Esophagus (tissue), 2 donors: Measurements from ENCODE around the gene LTB4R. TPM values are rescaled to one million over a fixed set of nuclear protein-coding genes. Genes with fewer than 3 reads are reported as not detected.

Experiments
- H3K27ac ChIP-seq, 2 donors: one replicate each; pipeline ENCODE4 v1.5.1; 2013; ENCODE audit warnings: low read depth in 2 of 2, mild to moderate bottlenecking in 2 of 2, inconsistent platforms in 1 of 2, low read length in 1 of 2, moderate library complexity in 1 of 2
- H3K27me3 ChIP-seq, 2 donors: one replicate each; pipeline ENCODE4 v1.6.1; 2013; ENCODE audit warnings: low read length in 2 of 2, control low read depth in 1 of 2, mild to moderate bottlenecking in 1 of 2; ENCODE audit not compliant: insufficient read depth in 2 of 2, control insufficient read depth in 1 of 2
- H3K36me3 ChIP-seq, 2 donors: one replicate each; pipeline ENCODE4 v1.6.1; 2013; ENCODE audit warnings: low read length in 1 of 2; ENCODE audit not compliant: control insufficient read depth in 2 of 2, insufficient read depth in 2 of 2
- H3K4me1 ChIP-seq, 2 donors: one replicate each; pipeline ENCODE4 v1.6.1; 2013; ENCODE audit warnings: low read length in 1 of 2; ENCODE audit not compliant: control insufficient read depth in 2 of 2, insufficient read depth in 2 of 2
- H3K4me3 ChIP-seq, 2 donors: one replicate each; pipeline ENCODE4 v1.5.1; 2013; ENCODE audit warnings: low read length in 2 of 2, mild to moderate bottlenecking in 2 of 2, low read depth in 1 of 2, moderate library complexity in 1 of 2
- H3K9me3 ChIP-seq, 2 donors: one replicate each; pipeline ENCODE4 v1.6.1; 2013; ENCODE audit warnings: mild to moderate bottlenecking in 2 of 2, low read depth in 1 of 2, low read length in 1 of 2, moderate library complexity in 1 of 2; ENCODE audit not compliant: control insufficient read depth in 2 of 2, insufficient read depth in 1 of 2
- WGBS, 2 donors: extraction: QIAGEN DNeasy Blood & Tissue Kit; methylation state at CpG; one replicate each; pipeline ENCODE4 v1.1.7; 2013; 5-methylcytosine and 5-hydroxymethylcytosine counted together
- polyA plus RNA-seq, 2 donors: library from polyadenylated mRNA; stranded (reverse); fragments of 200-250 nt; gene quantifications; one replicate each; pipeline ENCODE4 v1.2.3, GENCODE V29; 2013
- donor health status: healthy with polysubstance abuse.
- donor health status: Bipolar disorder and iron deficiency.

Gene LTB4R
- polyA plus RNA-seq, 2 donors: 63.3 to 73.6 TPM

DNA sequence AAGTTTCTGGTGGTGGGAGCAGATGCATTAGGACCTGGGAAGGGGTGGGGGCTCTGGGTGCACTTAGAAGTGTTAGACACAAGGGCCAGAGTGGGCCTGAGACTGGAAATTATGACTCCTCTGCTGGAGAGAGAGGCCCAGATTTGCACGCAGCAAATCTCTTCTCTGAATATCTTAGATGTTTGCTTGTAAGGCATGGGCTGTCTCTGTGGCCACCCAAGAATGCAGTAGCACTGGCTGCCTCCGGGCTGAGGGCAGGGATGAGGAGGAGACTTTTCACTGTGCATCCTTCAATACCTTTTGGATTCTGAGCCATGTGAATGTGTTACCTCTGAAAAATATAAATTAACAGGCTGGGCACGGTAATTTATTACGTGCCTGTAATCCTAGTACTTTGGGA, 26.0 kb upstream of the LTB4R start:
- Histone ChIP-seq H3K27me3 (no peaks in the 10 kb centered on the region), H3K36me3 (peaks cover 8 to 13% of the 10 kb centered on the region in 2 donors), H3K27ac (peak overlapping the region; percentile 50 to 84), H3K9me3 (no peaks in the 10 kb centered on the region), H3K4me3 (no peak overlapping the region), H3K4me1 (peaks cover 4 to 22% of the 10 kb centered on the region in 2 donors)
- 52 to 68% methylated on average over 4 of the region's 4 CpGs for WGBS, 2 donors

DNA sequence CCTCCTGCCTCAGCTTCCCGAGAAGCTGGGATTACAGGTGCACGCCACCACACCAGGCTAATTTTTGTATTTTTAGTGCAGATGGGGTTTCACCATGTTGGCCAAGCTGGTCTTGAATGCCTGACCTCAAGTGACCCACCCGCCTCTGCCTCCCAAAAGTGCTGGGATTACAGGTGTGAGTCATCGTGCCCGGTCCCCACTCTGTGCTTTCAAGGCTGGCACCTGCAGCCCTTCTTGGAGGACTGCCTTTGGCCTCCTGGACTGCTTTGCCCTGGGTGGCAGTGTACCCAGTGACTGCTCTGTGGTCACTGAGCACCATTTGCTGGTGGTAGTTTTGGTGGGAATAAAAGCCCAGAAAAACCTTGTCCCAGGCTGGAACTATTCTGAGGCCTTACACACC, 24.3 kb upstream of the LTB4R start:
- Histone ChIP-seq H3K27me3 (no peaks in the 10 kb centered on the region), H3K4me1 (peaks cover 0 to 16% of the 10 kb centered on the region in 2 donors), H3K36me3 (peaks cover 12 to 26% of the 10 kb centered on the region in 2 donors), H3K4me3 (no peak overlapping the region), H3K27ac (peak overlapping the region; percentile 27 to 47), H3K9me3 (no peaks in the 10 kb centered on the region)
- WGBS, 2 donors: 85 to 89% methylated on average over 5 of the region's 5 CpGs

DNA sequence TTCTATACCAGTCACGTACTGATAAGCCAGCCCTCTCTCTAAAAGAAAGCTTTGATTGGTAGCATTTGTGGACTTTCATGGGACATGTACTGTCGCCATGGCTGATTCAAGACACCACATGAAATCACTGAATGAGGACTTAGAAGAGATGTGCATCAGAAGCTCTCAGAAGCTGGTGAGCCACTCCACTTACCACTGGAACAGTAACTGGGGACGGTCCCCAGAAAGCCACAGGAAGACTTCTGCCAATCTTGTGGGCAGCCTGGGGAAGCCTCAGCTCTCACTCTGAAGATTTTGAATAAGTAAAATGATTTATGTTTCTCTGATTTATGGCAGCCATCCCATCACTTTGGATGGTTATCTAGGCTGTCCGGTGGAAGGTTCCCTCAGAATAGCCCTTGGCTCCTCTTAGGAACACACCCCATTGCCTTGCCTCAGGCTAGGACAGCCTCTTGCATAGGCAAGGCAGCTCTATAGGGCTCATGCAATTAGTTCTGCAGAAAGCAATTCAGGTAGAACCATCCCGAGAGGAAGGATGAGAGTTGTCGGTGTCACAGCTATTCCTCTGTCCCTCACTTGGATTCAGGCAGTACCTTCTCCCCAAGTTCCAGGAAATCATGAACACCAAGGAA, 21.5 kb upstream of the LTB4R start:
- Histone ChIP-seq H3K27ac (no peak overlapping the region), H3K4me1 (peaks cover 0 to 9% of the 10 kb centered on the region in 2 donors), H3K27me3 (no peaks in the 10 kb centered on the region), H3K36me3 (peaks cover 12 to 33% of the 10 kb centered on the region in 2 donors), H3K9me3 (no peaks in the 10 kb centered on the region), H3K4me3 (no peak overlapping the region)
- whole genome bisulfite sequencing, 2 donors: 68 to 70% methylated on average over 6 of the region's 6 CpGs

DNA sequence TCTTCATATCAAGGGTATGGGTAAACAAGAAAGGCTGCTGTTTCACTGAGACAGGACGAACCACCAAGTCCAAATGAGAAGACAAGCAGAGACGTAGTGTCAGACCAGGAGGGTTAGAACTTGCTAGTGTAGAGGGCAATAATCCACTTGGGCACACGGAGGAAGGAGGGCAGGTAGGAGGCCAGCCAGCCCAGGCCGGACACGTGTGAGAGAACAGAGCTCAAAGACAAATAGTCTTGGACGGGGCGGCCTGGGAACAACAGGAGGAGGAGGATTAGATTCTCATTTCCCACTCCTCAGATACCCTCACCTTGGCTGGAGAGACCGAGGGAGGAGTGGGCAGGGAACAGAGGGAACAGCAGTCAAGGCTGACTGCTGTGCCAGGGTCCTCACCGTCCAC, 20.6 kb upstream of the LTB4R start:
- Histone ChIP-seq H3K9me3 (no peaks in the 10 kb centered on the region), H3K36me3 (peaks cover 15 to 37% of the 10 kb centered on the region in 2 donors), H3K27me3 (no peaks in the 10 kb centered on the region), H3K4me1 (peaks cover 0 to 7% of the 10 kb centered on the region in 2 donors), H3K27ac (no peak overlapping the region), H3K4me3 (no peak overlapping the region)
- WGBS, 2 donors: 84 to 90% methylated on average over 9 of the region's 9 CpGs

DNA sequence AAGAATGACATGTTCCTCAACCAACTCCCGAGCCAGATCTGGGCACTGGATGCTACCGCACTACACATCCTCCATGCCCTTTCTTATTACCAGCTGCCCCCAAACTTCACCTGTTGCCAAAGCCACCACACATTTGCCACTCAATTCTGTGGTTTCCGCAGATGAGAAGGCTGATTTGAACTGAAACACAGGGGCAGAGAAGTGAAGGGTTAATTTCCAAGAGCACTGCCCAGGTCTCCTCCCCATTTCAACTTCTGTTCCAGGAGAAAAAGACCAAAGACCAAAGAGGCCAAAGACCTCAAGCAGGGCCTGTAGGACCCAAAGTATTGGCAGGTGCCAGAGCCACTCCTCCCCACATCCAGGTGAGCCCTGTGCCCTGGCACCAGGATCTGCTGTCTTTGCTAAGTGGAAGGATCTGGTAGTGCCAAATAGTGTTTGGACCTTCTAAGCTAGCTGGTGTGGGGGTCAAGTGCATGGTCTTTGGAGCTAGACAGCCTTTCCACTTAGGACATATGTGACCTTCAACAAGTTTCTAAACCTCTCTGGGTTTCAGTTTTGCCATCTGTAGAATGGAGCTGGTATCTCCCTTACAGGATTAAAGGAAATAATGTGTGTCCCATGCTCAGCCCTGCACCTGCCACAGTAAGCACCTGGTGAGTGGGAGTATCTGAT, 19.7 kb upstream of the LTB4R start:
- H3K27ac ChIP-seq: no peak overlapping the region
- no peaks in the 10 kb centered on the region for H3K9me3 ChIP-seq
- no peaks in the 10 kb centered on the region for H3K27me3 ChIP-seq
- peaks cover 0 to 3% of the 10 kb centered on the region in 2 donors for H3K4me1 ChIP-seq
- WGBS, 2 donors: 88 to 94% methylated on average over 3 of the region's 3 CpGs
- peaks cover 15 to 46% of the 10 kb centered on the region in 2 donors for H3K36me3 ChIP-seq
- no peak overlapping the region for H3K4me3 ChIP-seq

DNA sequence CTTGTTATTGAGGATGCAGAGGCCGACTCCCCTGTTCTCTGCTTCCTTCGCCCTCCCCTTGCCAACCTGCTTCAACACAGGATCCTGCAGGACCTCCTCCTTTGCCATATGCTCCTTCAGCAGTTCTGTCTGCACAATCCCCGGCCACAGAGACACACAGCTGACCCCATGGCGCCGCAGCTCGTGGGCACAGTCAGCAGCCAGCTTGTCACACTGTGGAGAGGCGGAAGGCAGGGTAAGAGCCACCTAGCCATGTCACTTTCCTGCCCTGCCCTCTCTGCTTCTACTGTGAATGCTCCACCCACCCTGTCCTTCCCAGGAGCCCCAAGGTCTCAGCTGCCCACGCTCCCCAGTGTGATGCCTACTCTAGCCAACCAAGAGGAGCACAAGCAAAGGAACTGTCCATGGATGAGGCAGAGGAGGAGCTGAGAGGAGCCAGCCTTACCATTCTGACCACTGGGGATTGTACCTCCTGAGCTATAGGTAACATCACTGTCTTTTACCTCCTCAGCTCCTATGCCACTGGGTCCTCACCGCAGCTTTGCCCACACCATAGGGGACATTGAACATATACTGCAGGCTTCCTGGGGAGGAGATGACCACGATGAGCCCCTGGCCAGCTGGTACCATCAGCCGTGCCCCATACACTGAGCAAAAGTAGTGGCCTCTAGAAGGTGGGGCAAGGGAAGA, 19.0 kb upstream of the LTB4R start:
- no peaks in the 10 kb centered on the region for H3K27me3 ChIP-seq
- no peaks in the 10 kb centered on the region for H3K9me3 ChIP-seq
- WGBS, 2 donors: 94% methylated on average over 11 of the region's 11 CpGs
- H3K27ac ChIP-seq: no peak overlapping the region
- peaks cover 15 to 47% of the 10 kb centered on the region in 2 donors for H3K36me3 ChIP-seq
- no peak overlapping the region for H3K4me3 ChIP-seq
- peaks cover 0 to 3% of the 10 kb centered on the region in 2 donors for H3K4me1 ChIP-seq

DNA sequence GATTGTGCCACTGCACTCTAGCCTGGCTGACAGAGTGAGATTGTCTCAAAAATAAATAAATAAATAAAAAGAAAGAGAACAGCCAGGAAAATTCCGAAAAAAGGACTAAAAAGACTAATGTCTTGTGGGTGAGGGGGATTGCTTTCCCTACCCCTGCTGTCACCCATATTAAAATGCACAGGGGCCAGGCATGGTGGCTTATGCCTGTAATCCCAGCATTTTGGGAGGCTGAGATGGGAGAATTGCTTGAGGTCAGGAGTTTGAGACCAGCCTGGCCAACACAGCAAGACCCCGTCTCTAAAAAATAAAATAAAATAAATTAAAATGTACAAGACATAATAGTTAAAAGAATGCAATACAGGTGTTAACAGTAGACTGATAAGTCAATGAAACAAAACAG, 17.8 kb upstream of the LTB4R start:
- peaks cover 0 to 2% of the 10 kb centered on the region in 2 donors for H3K4me1 ChIP-seq
- no peaks in the 10 kb centered on the region for H3K9me3 ChIP-seq
- H3K4me3 ChIP-seq: no peak overlapping the region
- 93 to 96% methylated on average over 2 of the region's 2 CpGs for WGBS, 2 donors
- no peak overlapping the region for H3K27ac ChIP-seq
- no peaks in the 10 kb centered on the region for H3K27me3 ChIP-seq
- H3K36me3 ChIP-seq: peaks cover 15 to 46% of the 10 kb centered on the region in 2 donors

DNA sequence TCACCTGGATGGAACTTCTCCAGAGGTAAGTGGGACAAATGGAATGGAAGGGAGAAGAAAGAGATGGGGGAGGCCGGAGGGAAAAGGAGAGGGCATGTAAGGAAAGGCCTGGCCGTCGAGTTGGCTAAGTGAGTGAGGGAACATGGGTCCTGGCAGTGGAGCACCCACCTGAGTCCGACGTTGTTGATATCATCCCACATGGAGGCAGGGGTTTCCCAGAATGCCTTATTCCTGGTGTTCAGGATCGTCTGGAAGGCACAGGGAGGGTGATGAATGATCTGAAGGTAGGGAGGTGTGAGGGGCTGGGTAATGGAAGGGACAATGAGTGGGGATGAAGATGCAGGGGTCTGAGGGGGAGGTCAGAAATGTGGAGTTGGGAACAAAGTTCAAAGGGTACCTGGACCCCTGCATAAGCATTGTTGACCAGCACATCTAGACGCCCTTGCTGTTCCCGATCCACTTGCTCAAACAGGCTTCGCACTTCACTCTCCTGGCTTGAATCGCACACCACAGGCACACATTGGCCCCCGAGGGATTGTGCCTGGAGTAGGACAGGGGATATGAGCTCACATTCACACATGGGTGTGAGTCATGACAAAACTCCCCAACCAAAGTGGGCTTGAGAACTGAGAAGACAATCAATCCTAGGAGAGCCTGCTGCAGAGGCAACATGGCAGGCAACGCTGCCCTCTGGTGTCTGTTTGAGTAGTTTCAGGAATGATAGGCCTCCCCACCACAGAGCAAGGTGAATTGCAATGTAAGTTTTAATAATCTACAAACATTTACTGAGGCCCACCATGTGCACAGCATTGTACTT, 14.8 kb upstream of the LTB4R start:
- no peak overlapping the region for H3K4me3 ChIP-seq
- peaks cover 3 to 28% of the 10 kb centered on the region in 2 donors for H3K36me3 ChIP-seq
- H3K9me3 ChIP-seq: no peaks in the 10 kb centered on the region
- H3K4me1 ChIP-seq: peaks cover 4 to 10% of the 10 kb centered on the region in 2 donors
- 53 to 63% methylated on average over 12 of the region's 12 CpGs for WGBS, 2 donors
- peak overlapping the region; percentile 44 to 74 for H3K27ac ChIP-seq
- H3K27me3 ChIP-seq: no peaks in the 10 kb centered on the region
